ENCODE results near the gene CDKL2.
"Not testable (repeated sequence)": the region's sequence is repeated elsewhere in the genome, so short reads cannot be mapped to it uniquely, and the experiment has no call there.

The CDKL2 gene

GRCh38 chr4:75630174-75630936 is at the start of gene CDKL2:
Gene CDKL2 (minus strand): TSS chr4:75630528. CDS start chr4:75625988, 4,540 bp downstream.
- peak; percentile 87 for DNase-seq (ENCODE audit: low read depth)

- DNase-seq (ENCODE audit: low read depth) = no peak
Measured at GRCh38 chr4:75678965-75679364, 48.6 kb upstream of the CDKL2 start.

GRCh38 chr4:75678473-75678872 is 48.1 kb upstream of the CDKL2 start:
- no peak for DNase-seq (ENCODE audit: low read depth)

- no peak for DNase-seq (ENCODE audit: low read depth)
Measured at GRCh38 chr4:75675004-75675531, 44.7 kb upstream of the CDKL2 start.

- no peak for DNase-seq (ENCODE audit: low read depth)
Measured at GRCh38 chr4:75673959-75674328, 43.6 kb upstream of the CDKL2 start.

- peak; percentile 99 for DNase-seq (ENCODE audit: low read depth)
Measured at GRCh38 chr4:75673027-75673958, 43.0 kb upstream of the CDKL2 start, which contains the start of gene G3BP2. Gene G3BP2 (minus strand): TSS chr4:75673411. CDS start chr4:75662025, 11,386 bp downstream.

GRCh38 chr4:75672461-75673026 is 42.2 kb upstream of the CDKL2 start:
- peak; percentile 60 for DNase-seq (ENCODE audit: low read depth)

GRCh38 chr4:75671802-75672421 is 41.6 kb upstream of the CDKL2 start:
- DNase-seq (ENCODE audit: low read depth) = no peak

GRCh38 chr4:75668596-75668995 is 38.3 kb upstream of the CDKL2 start:
- DNase-seq (ENCODE audit: low read depth) = no peak

- DNase-seq (ENCODE audit: low read depth) = not testable (repeated sequence)
Measured at GRCh38 chr4:75667636-75668035, 37.3 kb upstream of the CDKL2 start.

- no peak for DNase-seq (ENCODE audit: low read depth)
Measured at GRCh38 chr4:75666299-75666698, 36.0 kb upstream of the CDKL2 start.

- not testable (repeated sequence) for DNase-seq (ENCODE audit: low read depth)
Measured at GRCh38 chr4:75664604-75665003, 34.3 kb upstream of the CDKL2 start.

GRCh38 chr4:75662626-75663025 is 32.3 kb upstream of the CDKL2 start:
- DNase-seq (ENCODE audit: low read depth) = no peak

- DNase-seq (ENCODE audit: low read depth) = no peak
Measured at GRCh38 chr4:75660491-75660890, 30.2 kb upstream of the CDKL2 start.

- no peak for DNase-seq (ENCODE audit: low read depth)
Measured at GRCh38 chr4:75659512-75660031, 29.2 kb upstream of the CDKL2 start.

- no peak for DNase-seq (ENCODE audit: low read depth)
Measured at GRCh38 chr4:75658876-75659275, 28.5 kb upstream of the CDKL2 start.

- DNase-seq (ENCODE audit: low read depth) = no peak
Measured at GRCh38 chr4:75655562-75655961, 25.2 kb upstream of the CDKL2 start.

GRCh38 chr4:75654905-75655304 is 24.6 kb upstream of the CDKL2 start:
- no peak for DNase-seq (ENCODE audit: low read depth)

GRCh38 chr4:75653845-75654503 is 23.6 kb upstream of the CDKL2 start:
- DNase-seq (ENCODE audit: low read depth) = no peak

- no peak for DNase-seq (ENCODE audit: low read depth)
Measured at GRCh38 chr4:75644095-75644494, 13.8 kb upstream of the CDKL2 start.

- DNase-seq (ENCODE audit: low read depth) = no peak
Measured at GRCh38 chr4:75643651-75644050, 13.3 kb upstream of the CDKL2 start.

All from T-helper 22 cell (primary cell).